GM19023 (cell line): ENCODE data around the gene FAM171A1.

Experiments
- ATAC-seq: cut with Tn5 transposase; IDR thresholded peaks from one replicate; pipeline ENCODE4 v1.9.1; 2021; ENCODE audit warnings: mild to moderate bottlenecking, moderate library complexity; ENCODE audit not compliant: unreplicated experiment

Gene FAM171A1

GRCh38 chr10:15181576-15182156 is 189.4 kb downstream of the FAM171A1 start:
- ATAC-seq, result no peak

- ATAC-seq, result no peak
Observed at GRCh38 chr10:15180736-15181135, 190.4 kb downstream of the FAM171A1 start.

DNA sequence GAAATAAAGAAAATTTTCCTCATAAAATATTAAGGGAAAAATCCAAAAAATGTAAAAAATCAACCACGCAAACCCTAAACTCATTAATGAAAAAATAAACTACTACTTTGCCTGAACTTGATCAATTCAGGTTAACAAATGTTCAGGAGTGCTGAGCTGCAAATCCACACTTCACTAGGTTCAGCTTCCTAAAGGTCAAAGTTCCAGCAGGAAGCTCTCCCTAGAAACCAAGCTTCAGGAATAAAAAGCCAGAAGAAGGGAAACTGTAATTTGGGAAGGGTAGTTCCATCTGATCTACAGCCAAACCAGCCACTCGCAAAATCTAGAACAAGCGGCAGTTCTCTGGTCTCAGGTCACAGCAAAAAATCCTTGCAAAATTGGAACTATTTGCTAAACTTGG is 194.8 kb downstream of the FAM171A1 start:
- no peak for ATAC-seq

DNA sequence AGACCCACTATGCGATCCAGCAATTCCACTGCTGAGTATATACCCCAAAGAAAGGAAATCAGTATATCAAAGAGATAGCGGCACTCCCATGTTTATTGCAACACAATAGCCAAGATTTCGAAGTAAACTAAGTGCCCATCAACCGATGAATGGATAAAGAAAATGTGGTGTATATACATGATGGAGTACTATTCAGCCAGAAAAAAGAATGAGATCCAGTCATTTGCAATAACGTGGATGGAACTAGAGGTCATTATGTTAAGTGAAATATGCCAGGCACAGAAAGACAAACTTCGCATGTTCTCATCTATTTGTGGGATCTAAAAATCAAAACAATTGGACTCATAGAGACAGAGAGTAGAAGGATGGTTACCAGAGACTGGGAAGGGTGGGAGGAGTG is 195.5 kb downstream of the FAM171A1 start:
- ATAC-seq, result no peak

DNA sequence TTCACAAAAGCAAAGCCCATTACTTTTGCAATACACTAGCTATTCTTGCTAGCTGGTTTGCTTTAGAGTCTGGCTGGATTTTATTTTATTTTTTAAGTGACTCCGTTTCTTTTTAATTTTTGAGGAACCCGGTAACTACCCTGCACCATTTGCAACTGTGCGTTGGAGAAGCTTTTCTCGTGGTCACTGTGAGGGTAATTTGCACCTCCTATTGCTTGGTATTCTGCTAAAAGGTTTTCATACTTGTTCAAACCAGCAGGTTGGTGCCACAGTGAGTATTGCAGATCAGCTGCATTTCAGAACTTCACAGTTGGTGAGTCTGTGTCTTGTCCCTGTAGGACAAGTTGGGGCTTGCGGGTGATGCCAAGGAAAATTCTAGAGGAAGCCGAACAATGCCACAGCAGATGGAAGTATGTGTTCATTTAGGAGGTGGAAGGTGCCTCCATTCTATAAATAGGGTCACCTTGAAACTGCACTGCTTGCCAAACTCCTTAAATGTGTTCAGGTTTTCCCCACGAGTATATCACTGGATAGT is 198.7 kb downstream of the FAM171A1 start:
- no peak for ATAC-seq

DNA sequence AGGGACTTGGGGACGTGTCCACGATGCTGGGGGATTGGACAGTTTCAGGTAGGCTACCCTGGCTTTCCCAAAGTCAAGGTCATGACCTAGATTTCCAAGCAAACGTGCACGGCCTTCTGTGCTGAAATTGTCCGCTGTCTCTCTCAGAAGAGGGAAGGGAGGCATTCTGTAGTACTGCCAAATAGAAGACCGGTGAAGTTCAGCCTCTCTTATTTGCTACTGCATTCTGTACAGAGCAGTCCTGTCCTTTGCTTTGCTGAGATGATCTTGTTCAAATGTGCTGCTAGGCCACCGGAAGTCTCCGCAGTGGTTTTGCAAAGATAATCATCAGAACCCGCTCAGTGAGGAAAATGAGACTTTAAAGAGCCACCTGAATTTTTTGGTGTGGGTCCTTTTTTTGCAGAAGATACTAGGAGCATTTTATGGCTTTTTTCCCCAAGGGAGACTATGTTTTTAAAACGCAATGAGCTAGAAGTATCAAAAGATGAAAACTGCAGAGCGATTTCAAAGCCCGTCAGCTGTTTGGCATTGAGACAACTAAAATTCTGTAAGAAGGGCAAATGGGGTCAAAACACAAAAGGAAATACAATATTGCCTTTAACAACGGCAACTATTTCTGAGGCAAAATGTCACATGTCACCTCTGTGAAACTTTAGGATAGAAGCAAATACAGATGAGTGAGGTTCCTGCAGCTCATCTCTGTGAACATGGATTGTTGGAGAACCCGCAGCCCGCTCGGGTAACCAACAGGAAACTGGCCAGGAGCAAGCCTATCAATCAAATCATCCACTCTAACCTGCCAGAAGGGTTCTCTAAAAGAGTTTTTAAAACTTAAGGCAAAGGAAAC is 201.3 kb downstream of the FAM171A1 start:
- no peak for ATAC-seq

DNA sequence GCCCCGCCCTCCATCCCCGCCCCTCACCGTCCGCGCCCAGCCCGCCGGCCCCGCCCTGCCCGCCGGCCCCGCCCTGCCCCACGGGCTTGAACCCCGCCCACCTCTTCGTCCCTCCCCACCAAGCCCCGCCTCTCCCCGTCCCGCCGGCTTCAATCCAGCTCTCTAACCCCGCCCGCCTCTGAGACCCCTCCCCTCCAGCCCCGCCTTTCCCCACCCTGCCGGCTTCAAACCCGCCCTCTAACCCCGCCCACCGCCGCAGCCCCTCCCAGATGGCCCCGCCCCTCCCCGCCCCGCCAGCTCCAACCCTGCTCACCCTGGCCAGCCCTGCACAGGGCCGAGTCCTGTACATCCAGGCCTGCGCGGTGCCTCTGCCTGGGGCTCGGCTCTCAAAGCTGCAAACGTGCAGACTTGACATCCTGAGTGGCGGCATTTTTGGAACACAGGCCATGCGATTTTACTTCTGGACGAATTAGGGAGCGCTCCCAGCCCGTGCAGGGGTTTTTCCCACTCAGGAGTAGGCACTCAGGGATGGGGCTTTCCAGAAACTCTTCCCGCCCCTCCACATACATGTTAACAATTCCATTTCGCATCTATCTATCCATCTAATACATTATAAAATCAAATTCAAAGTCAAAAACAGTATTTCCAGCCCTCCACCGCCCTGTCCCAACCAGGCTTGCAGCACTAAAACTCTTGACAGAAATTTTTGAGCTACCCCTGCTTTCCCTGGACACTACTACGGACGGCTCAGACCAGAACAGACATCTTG is 202.1 kb downstream of the FAM171A1 start:
- peak; percentile 42 for ATAC-seq

GRCh38 chr10:15168291-15168785 is 202.8 kb downstream of the FAM171A1 start, which contains the start of gene NMT2:
NMT2 (minus strand) TSS chr10:15168693; CDS start chr10:15168612, 81 bp downstream.
- ATAC-seq, result peak; percentile 93

GRCh38 chr10:15167411-15168290 is 203.4 kb downstream of the FAM171A1 start:
- ATAC-seq, result peak; percentile 41

DNA sequence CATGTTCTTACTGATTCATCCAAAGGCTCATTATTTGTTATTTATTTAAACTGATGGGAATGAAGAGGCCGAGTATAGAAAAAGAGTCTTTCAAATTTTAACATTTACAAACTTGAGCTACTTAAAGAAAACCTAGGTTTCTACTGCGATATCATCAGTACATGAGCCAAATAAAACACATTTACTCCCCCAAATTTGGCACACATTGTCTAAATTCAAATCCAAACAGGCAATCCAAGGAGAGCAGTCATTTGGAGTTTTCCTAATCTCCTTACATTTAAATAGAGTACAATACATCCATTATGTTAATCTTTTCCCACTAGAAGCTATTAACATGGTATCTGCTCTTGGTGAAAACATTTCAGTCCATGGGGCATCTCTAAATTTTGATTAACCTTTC is 204.8 kb downstream of the FAM171A1 start:
- no peak for ATAC-seq

GRCh38 chr10:15163253-15163828 is 207.7 kb downstream of the FAM171A1 start:
- ATAC-seq, result no peak
